Ovary (tissue), 9 donors: ENCODE measurements around the gene MEIS1. TPM values are rescaled to one million over a fixed set of nuclear protein-coding genes. Genes with fewer than 3 reads are reported as not detected.

ENCODE experiments used
- DNase-seq, 5 donors: peaks; one replicate each; pipeline ENCODE4 v3.0.0-alpha.2; 2019 to 2020
- H3K27ac ChIP-seq, 2 donors: fragments of 200-600 bp; one replicate each; pipeline versions ENCODE4 v1.5.1 to v1.8.0; 2019 to 2022
- H3K27me3 ChIP-seq: fragments of 200-600 bp; one replicate; pipeline ENCODE4 v1.8.0; 2022
- H3K36me3 ChIP-seq: fragments of 200-600 bp; sonication (generic); one replicate; pipeline ENCODE4 v1.5.1; 2019
- H3K4me1 ChIP-seq: one replicate; pipeline ENCODE4 v1.8.1; 2013; ENCODE audit warnings: mild to moderate bottlenecking, moderate library complexity; ENCODE audit not compliant: insufficient read depth
- H3K4me3 ChIP-seq: fragments of 200-600 bp; sonication (generic); one replicate; pipeline ENCODE4 v1.5.1; 2017
- H3K9me3 ChIP-seq, 2 donors: fragments of 200-600 bp in 1 of 2; sonication (generic) in 1 of 2; one replicate each; pipeline versions ENCODE4 v1.5.1 to v1.8.1; 2013 to 2019; ENCODE audit warnings: mild to moderate bottlenecking in 1 of 2, moderate library complexity in 1 of 2
- CTCF ChIP-seq, 3 donors: fragments of 450-650 bp in 2 of 3; fragments of 200-600 bp in 1 of 3; IDR thresholded peaks; one replicate each; pipeline versions ENCODE4 v1.5.1 to v1.8.0; 2016 to 2022; ENCODE audit warnings: antibody characterized with exemption in 3 of 3, mild to moderate bottlenecking in 1 of 3
- EP300 ChIP-seq: sonication (generic); formaldehyde crosslinking; IDR thresholded peaks from one replicate; pipeline ENCODE4 v1.6.1; 2017; ENCODE audit warnings: antibody characterized with exemption
- POLR2A ChIP-seq: fragments of 450-650 bp; IDR thresholded peaks from one replicate; pipeline ENCODE4 v1.6.1; 2017; ENCODE audit warnings: antibody characterized with exemption, mild to moderate bottlenecking, moderate library complexity
- WGBS, 3 donors: extraction: QIAGEN DNeasy Blood & Tissue Kit in 1 of 3; methylation state at CpG; one replicate each; pipeline versions ENCODE4 v1.1.5 to v1.1.7; 2013 to 2017; 5-methylcytosine and 5-hydroxymethylcytosine counted together
- intact Hi-C, 4 donors: fragments of 100-400 bp; cut with DNase I; formaldehyde crosslinking; loops; one replicate each; pipeline versions ENCODE4 v1.11.0 to v1.15.1; 2022 to 2023
- polyA plus RNA-seq, 2 donors: library from polyadenylated mRNA; stranded (reverse); fragments of 200-250 nt in 1 of 2; fragments of 350-450 nt in 1 of 2; fragmentation: Illumina TruSeq in 1 of 2; extraction: RNeasy Lipid Tissue Mini Kit (QIAGEN cat#74804) in 1 of 2; gene quantifications; one replicate each; pipeline ENCODE4 v1.2.3, GENCODE V29; 2013 to 2014
- total RNA-seq, 7 donors: library from RNA; depleted of rRNA in 2 of 7; stranded (reverse); fragments of >200 nt in 2 of 7; fragmentation: NEBNext Ultra II Directional in 3 of 7; extraction: Animal tissue kit (Norgen Biotek cat#: 25700) in 3 of 7; gene quantifications; one replicate each; pipeline versions ENCODE4 v1.1.0 to v1.2.4, GENCODE V29; 2016 to 2023
- donor health status: DM: no; HTN: no; CAD: no; lungs with moderate emphysema.
- donor health status: DM: no; HTN: no; CAD: no.
- donor health status: Bipolar disorder and iron deficiency.
- donor health status: DM: yes; HTN: yes; CAD: no.
- donor health status: DM: no; HTN: no; CAD: no.
- donor health status: DM: yes; HTN: yes; CAD: no.

MEIS1 gene
- total and polyA plus RNA-seq, 9 donors: 19.4 to 163 (median 80.4) TPM

- Histone ChIP-seq H3K27me3 (no peaks in the 10 kb centered on the region), H3K9me3 (no peaks in the 10 kb centered on the region), H3K36me3 (no peaks in the 10 kb centered on the region), H3K4me1 (peaks cover 1% of the 10 kb centered on the region), H3K27ac (no peak overlapping the region), H3K4me3 (no peak overlapping the region)
- 59 to 72% (median 66%) methylated on average over 5 of the region's 5 CpGs for WGBS, 3 donors
- no peak for TF ChIP-seq POLR2A
- no peak for TF ChIP-seq EP300
- no peak for TF ChIP-seq CTCF (IDR thresholded peaks at IDR 0.05)
- intact Hi-C loops: no loop called here
- DNase-seq: no peak
Observed at GRCh38 chr2:66525606-66526005, 90.7 kb downstream of the MEIS1 start.

- intact Hi-C loops: no loop called here
Observed at GRCh38 chr2:66526180-66526579, 91.3 kb downstream of the MEIS1 start.

GRCh38 chr2:66528974-66529724 is 94.2 kb downstream of the MEIS1 start:
- no peaks in the 10 kb centered on the region for H3K36me3 ChIP-seq
- no peak overlapping the region for H3K27ac ChIP-seq
- intact Hi-C loops: no loop called here
- no peaks in the 10 kb centered on the region for H3K9me3 ChIP-seq
- peaks cover 5% of the 10 kb centered on the region for H3K4me1 ChIP-seq
- 90 to 96% (median 93%) methylated on average over 1 of the region's 1 CpG for WGBS, 3 donors
- no peak for TF ChIP-seq POLR2A
- no peak for TF ChIP-seq CTCF (IDR thresholded peaks at IDR 0.05)
- no peak for TF ChIP-seq EP300
- H3K4me3 ChIP-seq: no peak overlapping the region
- no peak for DNase-seq
- no peaks in the 10 kb centered on the region for H3K27me3 ChIP-seq

More at GRCh38 chr2:66526180-66526579, 91.3 kb downstream of the MEIS1 start:
- WGBS, 3 donors: 27 to 65% (median 52%) methylated on average over 2 of the region's 2 CpGs
- no peaks in the 10 kb centered on the region for H3K9me3 ChIP-seq
- H3K4me1 ChIP-seq: peaks cover 1% of the 10 kb centered on the region
- H3K27ac ChIP-seq: no peak overlapping the region
- no peaks in the 10 kb centered on the region for H3K27me3 ChIP-seq
- TF ChIP-seq POLR2A: no peak
- TF ChIP-seq CTCF (IDR thresholded peaks at IDR 0.05): no peak
- TF ChIP-seq EP300: no peak
- no peaks in the 10 kb centered on the region for H3K36me3 ChIP-seq
- H3K4me3 ChIP-seq: no peak overlapping the region
- DNase-seq: no peak

- intact Hi-C loops: no loop called here
Observed at GRCh38 chr2:66530651-66531050, 95.7 kb downstream of the MEIS1 start.

More at GRCh38 chr2:66530651-66531050, 95.7 kb downstream of the MEIS1 start:
- no peak overlapping the region for H3K27ac ChIP-seq
- peaks cover 4% of the 10 kb centered on the region for H3K4me1 ChIP-seq
- H3K36me3 ChIP-seq: no peaks in the 10 kb centered on the region
- DNase-seq: no peak
- no peak overlapping the region for H3K4me3 ChIP-seq
- 87 to 93% (median 92%) methylated on average over 3 of the region's 3 CpGs for WGBS, 3 donors
- H3K27me3 ChIP-seq: no peaks in the 10 kb centered on the region
- TF ChIP-seq POLR2A (no peak), CTCF (IDR thresholded peaks at IDR 0.05) (no peak), EP300 (no peak)
- no peaks in the 10 kb centered on the region for H3K9me3 ChIP-seq
